K562 (cell line): ENCODE results near the gene SERTAD3. TPM values are rescaled to one million over a fixed set of nuclear protein-coding genes. Genes with fewer than 3 reads are reported as not detected.

Experiments used
- AFF4 ChIP-seq: sonication (generic); formaldehyde crosslinking; IDR thresholded peaks from 2 replicates; pipeline ENCODE4 v1.8.0; 2023; ENCODE audit warnings: mild to moderate bottlenecking, missing genetic modification reagents
- ATF1 ChIP-seq, 2 experiments: fragments of 450-650 bp in 1 of 2; IDR thresholded peaks; 2 replicates each; pipeline ENCODE4 v1.6.1; 2016; ENCODE audit warnings: missing compliant biosample characterization in 1 of 2, missing genetic modification characterization in 1 of 2
- EGR1 ChIP-seq: fragments of 450-650 bp; conservative IDR thresholded peaks from 2 replicates; pipeline ENCODE4 v1.6.1; 2017; ENCODE audit warnings: mild to moderate bottlenecking
- FOXK1 ChIP-seq: sonication (generic); formaldehyde crosslinking; IDR thresholded peaks from 2 replicates; pipeline ENCODE4 v1.8.0; 2022; ENCODE audit warnings: missing genetic modification reagents, mild to moderate bottlenecking, borderline replicate concordance
- FOXP1 ChIP-seq: sonication (generic); formaldehyde crosslinking; IDR thresholded peaks from 2 replicates; pipeline ENCODE4 v1.8.0; 2022; ENCODE audit warnings: mild to moderate bottlenecking, missing genetic modification reagents
- HEY1 ChIP-seq: fragments of 250-450 bp; sonication (Bioruptor Pico); IDR thresholded peaks from 2 replicates; pipeline ENCODE4 v1.5.0; 2020; ENCODE audit warnings: mild to moderate bottlenecking, moderate library complexity, borderline replicate concordance
- HMG20A ChIP-seq: fragments of 450-650 bp; formaldehyde crosslinking; conservative IDR thresholded peaks from 2 replicates; pipeline ENCODE4 v1.4.0; 2020; ENCODE audit warnings: mild to moderate bottlenecking, mixed read lengths
- HNRNPUL1 ChIP-seq: fragments of 200-400 bp; formaldehyde crosslinking; IDR thresholded peaks from 2 replicates; pipeline ENCODE4 v1.6.1; 2017; ENCODE audit warnings: low read length
- KAT2B ChIP-seq: IDR thresholded peaks from one replicate; pipeline ENCODE4 v1.6.1; 2012; ENCODE audit warnings: low read depth, mild to moderate bottlenecking, control low read depth, inconsistent platforms, low read length, moderate library complexity
- MIER1 ChIP-seq: fragments of 450-650 bp; IDR thresholded peaks from 2 replicates; pipeline ENCODE4 v1.6.1; 2016; ENCODE audit warnings: antibody characterized with exemption, mild to moderate bottlenecking, low read depth
- PHB ChIP-seq: fragments of 250-450 bp; sonication (Bioruptor Pico); IDR thresholded peaks from 2 replicates; pipeline ENCODE4 v1.5.0; 2021
- RAD51 ChIP-seq: fragments of 450-650 bp; IDR thresholded peaks from 2 replicates; pipeline ENCODE4 v1.7.1; 2016; ENCODE audit warnings: low read depth, mild to moderate bottlenecking, borderline replicate concordance
- RCOR1 ChIP-seq, 2 experiments: IDR thresholded peaks; 2 replicates each; pipeline ENCODE4 v1.6.1; 2012; ENCODE audit warnings: low read depth in 2 of 2, low read length in 2 of 2, borderline replicate concordance in 1 of 2, improper control_type of control experiment in 1 of 2
- VEZF1 ChIP-seq: fragments of 200-800 bp; sonication (Bioruptor generic); IDR thresholded peaks from 2 replicates; pipeline ENCODE4 v1.6.1; 2017; ENCODE audit warnings: missing genetic modification characterization, missing compliant biosample characterization
- ZNF511 ChIP-seq: sonication (generic); formaldehyde crosslinking; IDR thresholded peaks from 2 replicates; pipeline ENCODE4 v1.8.0; 2022; ENCODE audit warnings: mild to moderate bottlenecking, missing genetic modification reagents
- polyA plus RNA-seq, 8 experiments: library from polyadenylated mRNA; depleted of rRNA in 4 of 8; stranded (reverse) in 5 of 8; unstranded in 3 of 8; fragments of >200 nt; fragmentation: Nextera tagmentation in 2 of 8; fragmentation: Illumina TruSeq in 1 of 8; extraction: Ambion mirVana in 2 of 8; extraction: Trizol in 1 of 8; gene quantifications; 2 replicates each; pipeline versions ENCODE4 v1.2.1 to v1.2.3, GENCODE V29; 2011 to 2014; ENCODE audit warnings: inconsistent platforms in 1 of 8, missing spikeins in 1 of 8
- total RNA-seq, 7 experiments: library from RNA; depleted of rRNA in 6 of 7; stranded (reverse); fragments of >200 nt in 6 of 7; fragmentation: Illumina TruSeq in 2 of 7; extraction: Trizol in 2 of 7; gene quantifications; 2 replicates each; pipeline versions ENCODE4 v1.2.1 to v1.2.3, GENCODE V29; 2011 to 2021; ENCODE audit warnings: low replicate concordance in 1 of 7
- TF ChIP-seq, protein P1 (sequence below): sonication (generic); formaldehyde crosslinking; IDR thresholded peaks from 2 replicates; pipeline ENCODE4 v1.8.0; 2022; ENCODE audit warnings: mild to moderate bottlenecking, missing genetic modification reagents

Gene SERTAD3
- total and polyA plus RNA-seq, 9 of the 15 experiments (the other 6 are each of a cell fraction or from before 2014, with no cell fraction given), result 5.4 to 28.9 (median 17.5) TPM

GRCh38 chr19:40444000-40444824 lies at the start of gene SERTAD3 (continued):
- TF ChIP-seq AFF4 (no peak; the same call in 1 of the 2 replicates), FOXP1 (CRISPR knock-in tag) (peak; percentile 72; the same call in 1 of the 2 replicates), ZNF511 (peak; percentile 43; the same call in 1 of the 2 replicates), HNRNPUL1 (no peak), MIER1 (no peak), ATF1 (CRISPR knock-in tag; IDR thresholded peaks at IDR 0.05) (peak; percentile 81), ATF1 (tag; IDR thresholded peaks at IDR 0.05) (peak; percentile 95), PHB (CRISPR knock-in tag) (no peak), RCOR1 (IDR thresholded peaks at IDR 0.05; ENCODE audit: borderline replicate concordance in 1 of 2, low read depth in 2 of 2, low read length in 2 of 2) (0 out of 4 replicates have a peak, but pooled peaks of 1 of the 2 experiments have one; percentile 25), HMG20A (no peak), FOXK1 (CRISPR knock-in tag) (0 out of 2 replicates have a peak, but pooled peaks have one; percentile 42), EGR1 (peak; percentile 56), KAT2B (no peak), HEY1 (no peak), VEZF1 (peak; percentile 98), RAD51 (no peak)
- TF ChIP-seq, protein P1, sequence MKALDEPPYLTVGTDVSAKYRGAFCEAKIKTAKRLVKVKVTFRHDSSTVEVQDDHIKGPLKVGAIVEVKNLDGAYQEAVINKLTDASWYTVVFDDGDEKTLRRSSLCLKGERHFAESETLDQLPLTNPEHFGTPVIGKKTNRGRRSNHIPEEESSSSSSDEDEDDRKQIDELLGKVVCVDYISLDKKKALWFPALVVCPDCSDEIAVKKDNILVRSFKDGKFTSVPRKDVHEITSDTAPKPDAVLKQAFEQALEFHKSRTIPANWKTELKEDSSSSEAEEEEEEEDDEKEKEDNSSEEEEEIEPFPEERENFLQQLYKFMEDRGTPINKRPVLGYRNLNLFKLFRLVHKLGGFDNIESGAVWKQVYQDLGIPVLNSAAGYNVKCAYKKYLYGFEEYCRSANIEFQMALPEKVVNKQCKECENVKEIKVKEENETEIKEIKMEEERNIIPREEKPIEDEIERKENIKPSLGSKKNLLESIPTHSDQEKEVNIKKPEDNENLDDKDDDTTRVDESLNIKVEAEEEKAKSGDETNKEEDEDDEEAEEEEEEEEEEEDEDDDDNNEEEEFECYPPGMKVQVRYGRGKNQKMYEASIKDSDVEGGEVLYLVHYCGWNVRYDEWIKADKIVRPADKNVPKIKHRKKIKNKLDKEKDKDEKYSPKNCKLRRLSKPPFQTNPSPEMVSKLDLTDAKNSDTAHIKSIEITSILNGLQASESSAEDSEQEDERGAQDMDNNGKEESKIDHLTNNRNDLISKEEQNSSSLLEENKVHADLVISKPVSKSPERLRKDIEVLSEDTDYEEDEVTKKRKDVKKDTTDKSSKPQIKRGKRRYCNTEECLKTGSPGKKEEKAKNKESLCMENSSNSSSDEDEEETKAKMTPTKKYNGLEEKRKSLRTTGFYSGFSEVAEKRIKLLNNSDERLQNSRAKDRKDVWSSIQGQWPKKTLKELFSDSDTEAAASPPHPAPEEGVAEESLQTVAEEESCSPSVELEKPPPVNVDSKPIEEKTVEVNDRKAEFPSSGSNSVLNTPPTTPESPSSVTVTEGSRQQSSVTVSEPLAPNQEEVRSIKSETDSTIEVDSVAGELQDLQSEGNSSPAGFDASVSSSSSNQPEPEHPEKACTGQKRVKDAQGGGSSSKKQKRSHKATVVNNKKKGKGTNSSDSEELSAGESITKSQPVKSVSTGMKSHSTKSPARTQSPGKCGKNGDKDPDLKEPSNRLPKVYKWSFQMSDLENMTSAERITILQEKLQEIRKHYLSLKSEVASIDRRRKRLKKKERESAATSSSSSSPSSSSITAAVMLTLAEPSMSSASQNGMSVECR (CRISPR knock-in tag), result peak; percentile 96
